Cerebellar nuclear complex (tissue), 1 donor: ENCODE measurements around the gene ERBB4.

ENCODE experiments used
- DNase-seq, 2 experiments: peaks; one replicate each; lab custom pipeline; 2025; lab: John Stamatoyannopoulos, UW

Gene ERBB4

DNA sequence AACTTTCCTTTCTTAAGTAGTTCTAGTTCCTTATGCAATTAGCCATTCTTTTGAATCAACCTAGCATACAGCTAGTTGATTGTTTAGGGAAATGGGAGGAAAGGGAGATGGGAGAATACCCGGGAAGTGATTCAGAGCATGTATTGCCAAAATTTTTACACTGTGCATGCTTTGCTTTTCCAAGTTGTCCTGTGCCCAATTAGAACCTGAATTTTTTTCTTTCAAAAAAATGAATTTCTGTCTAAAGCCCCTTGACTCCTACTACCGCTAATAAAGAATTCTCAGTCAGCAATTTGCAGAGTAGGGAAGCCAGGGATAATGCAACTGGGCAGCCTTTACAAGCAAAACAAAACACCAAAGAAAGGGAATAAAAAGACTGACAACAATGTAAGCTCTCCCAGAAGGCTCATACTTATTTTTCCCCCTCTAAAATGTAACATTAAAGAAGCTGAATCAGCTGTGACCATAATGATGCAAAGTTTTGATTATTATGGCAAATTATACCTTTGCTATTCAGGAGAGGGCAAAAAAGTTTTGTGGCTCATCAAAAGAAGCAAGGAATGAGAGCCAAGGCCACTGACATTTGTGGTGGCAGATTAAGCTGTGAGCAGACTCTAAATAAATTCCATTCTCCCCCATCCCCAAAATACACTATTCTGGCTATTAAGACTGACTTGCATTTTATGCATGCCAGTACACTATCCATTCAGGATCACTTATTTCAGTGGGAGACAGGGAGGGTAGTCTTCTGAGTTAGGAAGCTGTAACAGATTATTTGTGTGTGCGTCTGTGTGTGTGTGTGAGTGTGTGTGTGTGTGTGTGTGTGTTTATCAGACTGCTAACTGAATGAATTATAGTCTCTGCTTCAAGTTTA is 174.3 kb downstream of the ERBB4 start:
- no peak for DNase-seq

DNA sequence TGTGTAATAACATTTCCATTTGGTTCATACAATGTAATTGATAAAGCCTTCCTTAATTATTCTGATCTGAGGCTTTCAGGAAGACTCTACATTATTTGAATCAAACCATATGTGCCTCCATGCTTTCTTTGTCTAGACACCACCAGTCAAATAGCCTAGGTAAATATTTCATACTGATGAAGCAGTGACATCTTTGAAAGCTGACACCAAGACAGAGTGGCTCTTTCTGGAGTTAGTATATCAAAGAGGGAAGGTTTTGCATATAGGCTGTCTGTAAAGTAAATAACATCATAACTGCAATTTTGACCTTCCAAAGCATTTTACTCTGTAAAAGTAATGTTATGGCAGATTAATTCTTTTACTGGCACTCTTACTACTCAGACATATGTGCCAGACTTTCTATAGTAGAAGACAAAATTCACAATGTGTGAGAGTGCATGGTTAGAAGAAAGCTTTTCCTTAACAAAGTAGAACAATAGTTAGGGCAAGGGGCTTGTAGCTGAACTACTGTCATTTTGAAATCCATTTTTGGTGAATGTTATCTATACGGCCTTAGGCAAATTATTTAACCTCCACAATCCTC is 177.3 kb downstream of the ERBB4 start:
- DNase-seq: no peak

DNA sequence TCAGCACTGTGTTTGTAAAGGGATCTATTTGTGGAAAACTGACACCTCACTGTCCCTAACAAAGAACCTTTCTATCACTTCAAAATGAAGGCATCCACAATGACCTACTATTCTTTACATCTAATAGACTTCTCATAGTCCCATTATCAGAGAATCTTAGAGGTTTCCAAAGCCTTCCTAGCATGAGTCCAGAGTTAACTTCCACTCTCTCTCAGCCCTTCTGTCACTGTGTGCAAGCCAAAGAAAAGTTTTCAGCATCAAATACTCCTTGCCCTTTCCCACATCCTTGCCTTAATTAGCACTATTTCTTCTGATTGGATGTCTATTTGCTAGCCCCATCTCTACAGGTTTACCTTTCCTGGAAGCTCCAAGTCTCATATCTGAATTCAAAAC is 178.5 kb downstream of the ERBB4 start:
- no peak for DNase-seq

DNA sequence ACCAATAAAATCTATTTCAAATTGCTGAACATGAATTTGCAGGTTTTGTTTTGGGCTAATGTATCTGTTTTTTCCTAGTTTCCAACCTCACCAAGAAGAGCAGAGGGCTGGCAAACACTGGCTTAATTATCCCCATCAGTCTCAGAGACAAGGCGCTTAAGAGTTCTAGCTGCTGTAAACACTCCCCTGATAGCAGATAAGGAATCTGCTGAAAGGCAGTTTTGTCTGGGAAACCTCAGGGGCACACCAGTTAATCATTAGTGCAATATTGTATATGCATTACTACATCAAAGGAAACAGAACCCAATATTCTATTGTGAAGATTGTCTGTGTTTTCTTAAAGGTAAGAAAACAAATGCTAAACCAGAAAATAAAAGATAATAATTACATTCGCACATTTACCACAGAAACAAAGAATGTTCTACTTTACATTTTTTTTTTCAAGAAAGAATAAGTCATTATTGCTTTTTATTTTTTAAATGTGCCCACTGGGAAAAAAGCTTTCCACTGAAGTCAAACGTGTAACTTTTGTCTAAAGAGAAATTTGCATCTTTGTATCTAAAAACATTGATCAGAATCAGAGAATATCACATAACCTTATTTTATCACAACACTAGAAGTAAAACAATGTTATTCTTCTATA is 179.1 kb downstream of the ERBB4 start:
- DNase-seq: no peak

DNA sequence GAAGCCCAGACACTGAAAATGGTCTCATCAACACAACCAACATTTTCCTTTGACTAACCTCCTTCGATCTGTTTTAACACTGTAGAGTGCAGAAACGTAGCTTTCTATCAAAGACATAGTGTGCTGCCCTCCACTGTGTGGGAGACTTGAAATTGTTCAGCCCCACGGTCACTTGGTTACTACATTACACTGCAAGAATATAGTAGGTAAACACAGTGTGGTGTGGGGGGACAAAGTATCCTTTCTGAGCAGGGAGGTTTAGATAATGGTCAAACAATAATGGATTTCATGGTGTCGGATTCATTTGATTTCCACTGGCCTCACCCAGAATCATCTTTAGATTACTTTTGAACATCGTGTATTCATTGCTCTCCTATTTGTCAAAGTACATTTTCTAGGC is 181.0 kb downstream of the ERBB4 start:
- no peak for DNase-seq

DNA sequence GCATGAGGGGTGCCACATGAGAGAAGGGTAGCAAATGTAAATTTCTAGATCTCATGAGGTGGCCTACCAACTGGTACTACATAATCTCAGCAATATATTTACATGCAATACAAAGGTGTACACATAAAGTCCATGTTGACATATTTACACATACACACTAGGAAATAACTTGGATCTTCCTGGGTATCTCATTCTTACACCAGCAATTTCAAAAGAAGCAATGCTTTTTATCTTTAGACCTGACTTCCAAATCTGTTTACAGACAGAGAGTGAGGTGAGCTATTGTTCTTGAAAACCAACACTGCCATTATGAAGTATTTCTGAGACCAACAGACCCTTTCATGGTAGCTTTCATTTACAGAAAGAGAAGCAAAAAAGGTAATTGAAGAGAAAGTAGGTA is 184.2 kb downstream of the ERBB4 start:
- DNase-seq: no peak

DNA sequence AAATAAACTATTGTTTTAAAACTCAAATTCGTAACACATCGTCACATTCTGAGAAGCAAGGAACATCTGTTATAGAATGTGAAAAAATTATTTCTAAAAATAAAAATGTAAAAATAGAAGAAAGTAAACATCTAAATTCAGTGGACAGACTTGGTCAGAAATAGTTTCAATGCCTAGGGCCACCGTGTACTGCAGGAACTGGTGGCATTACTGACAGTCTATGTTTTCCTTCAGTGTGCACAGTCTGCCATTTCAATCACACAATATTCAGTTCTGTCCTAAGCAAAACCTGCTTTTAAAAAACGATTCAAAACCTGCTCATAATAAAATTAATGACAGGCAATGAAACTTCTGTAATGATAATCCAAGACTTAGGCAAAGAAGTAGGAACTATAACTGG is 190.1 kb downstream of the ERBB4 start:
- no peak for DNase-seq

DNA sequence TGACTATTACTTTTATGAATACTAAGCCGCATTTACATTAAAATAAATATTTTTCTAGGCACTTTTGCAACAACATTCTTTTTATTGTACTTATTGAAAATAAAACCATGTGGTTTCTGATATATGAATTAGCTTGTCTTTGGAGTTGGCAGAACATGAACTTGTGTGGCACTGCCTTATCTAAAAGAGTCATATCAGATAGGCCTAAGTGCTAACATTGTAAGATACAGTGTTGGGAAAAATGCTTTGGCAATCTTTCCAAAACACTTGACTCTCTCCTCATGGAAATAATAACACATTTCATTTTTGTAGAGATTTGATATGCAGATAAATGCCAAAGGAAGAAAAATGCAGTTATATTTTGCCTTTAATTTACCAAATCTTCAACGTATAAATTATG is 191.7 kb downstream of the ERBB4 start:
- DNase-seq: no peak

DNA sequence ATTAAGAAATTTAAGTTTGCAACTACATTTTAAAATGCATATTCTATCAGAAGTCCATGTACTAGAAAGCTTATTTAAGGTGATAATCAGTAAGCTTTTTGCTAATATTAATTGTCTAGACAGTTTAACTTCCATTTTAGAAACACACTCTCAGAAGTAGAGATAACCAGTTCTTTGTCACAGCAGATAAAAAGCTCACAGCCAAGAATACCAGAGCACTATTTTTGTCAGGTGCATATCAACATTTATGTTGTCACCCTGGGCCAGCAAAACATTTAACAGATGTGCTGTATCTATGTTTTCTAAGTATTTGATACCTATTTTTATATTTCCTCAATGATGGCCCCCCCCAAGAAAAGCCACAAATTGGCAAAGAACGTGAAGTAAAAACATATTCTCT is 192.6 kb downstream of the ERBB4 start:
- DNase-seq: no peak

DNA sequence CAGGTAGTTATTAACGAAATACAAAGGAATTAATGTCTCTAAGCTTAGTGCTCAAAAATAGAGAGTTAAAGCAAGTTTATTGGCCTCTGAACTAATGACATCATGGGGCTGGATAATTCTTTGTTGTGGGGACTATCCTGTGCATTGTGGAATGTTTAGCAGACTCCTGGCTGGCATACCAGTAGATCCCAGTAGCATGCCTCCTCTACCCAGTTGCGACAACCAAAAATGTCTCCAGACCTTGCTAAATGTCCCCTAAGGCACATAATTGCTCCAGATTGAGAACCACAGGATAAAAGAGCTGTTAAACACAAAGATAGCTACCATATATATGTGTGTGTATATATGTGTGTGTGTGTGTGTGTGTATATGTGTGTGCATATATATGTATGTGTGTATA is 194.5 kb downstream of the ERBB4 start:
- no peak for DNase-seq

DNA sequence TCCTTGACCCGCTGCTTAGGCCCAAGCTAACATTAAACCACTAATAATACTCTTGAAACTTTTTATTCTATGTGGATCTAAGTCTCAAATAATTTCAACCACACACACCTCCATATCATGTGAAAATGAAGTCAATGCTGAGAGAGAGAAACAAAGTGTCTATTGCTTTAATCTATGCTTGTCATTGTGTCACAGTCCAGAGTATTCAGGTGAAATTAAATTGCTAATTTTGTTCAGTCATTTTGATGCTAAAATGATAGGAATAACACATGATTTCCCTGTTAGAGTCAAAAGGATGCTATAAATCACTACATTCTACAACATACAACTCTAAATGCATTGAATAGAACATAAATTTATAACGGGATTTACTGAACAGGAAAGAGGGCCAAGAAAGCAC is 195.4 kb downstream of the ERBB4 start:
- DNase-seq: no peak

DNA sequence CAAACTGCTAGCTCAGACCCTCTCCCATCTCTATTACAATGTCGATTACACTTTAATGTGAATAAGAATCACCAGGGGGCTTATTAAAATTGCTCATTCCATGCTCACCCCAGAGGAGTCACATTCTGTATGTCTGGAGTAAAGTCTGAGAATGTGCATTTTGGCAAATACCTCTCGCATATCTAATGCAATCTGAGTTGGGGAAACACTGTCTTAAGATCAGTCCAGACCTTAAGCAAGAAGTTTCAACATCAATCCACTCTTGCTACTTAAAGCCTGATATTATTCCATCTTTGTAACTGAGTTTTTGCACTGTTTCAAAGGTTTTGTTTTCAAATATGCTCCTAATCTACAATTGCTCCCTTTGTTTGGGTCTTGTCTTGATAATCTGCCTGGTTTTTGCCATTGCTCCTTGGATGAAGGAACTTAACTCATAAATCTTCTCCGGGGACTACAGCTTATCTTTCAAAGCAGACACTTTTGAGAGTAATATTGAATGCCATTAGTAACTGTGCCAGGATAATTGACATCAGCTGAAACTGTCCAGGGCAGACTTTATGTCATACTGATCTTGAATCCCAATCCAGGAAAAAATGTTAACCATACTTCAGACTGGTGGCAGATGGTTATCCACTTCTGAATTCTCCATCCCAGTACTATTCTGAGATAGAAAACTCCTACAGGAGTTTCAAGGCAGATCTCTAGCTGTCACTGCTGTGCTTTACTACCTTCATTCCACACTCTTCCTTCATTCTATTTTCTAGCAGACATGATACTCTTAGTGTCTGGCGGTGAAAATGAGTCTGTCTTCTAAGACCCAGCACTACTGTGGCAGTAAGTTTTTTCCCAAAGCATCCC is 200.9 kb downstream of the ERBB4 start:
- no peak for DNase-seq

DNA sequence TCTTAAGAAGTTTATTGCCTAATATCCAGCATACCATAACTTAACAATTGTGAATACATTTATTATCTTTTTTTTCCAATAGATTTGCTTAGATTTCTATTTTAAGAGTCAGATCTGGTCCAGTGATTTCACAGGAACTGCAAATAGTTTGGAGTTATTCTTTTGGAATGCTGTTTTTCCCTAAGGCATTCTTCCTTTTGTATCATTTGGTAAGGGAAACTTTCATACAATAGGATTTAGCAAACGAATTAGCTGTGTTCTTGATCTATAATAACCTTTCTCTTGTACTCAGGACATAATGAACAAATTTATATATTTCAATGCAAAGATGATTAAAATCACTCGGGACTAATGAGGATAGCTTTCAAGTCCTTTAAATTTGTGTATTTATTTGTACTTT is 201.6 kb downstream of the ERBB4 start:
- DNase-seq: no peak

DNA sequence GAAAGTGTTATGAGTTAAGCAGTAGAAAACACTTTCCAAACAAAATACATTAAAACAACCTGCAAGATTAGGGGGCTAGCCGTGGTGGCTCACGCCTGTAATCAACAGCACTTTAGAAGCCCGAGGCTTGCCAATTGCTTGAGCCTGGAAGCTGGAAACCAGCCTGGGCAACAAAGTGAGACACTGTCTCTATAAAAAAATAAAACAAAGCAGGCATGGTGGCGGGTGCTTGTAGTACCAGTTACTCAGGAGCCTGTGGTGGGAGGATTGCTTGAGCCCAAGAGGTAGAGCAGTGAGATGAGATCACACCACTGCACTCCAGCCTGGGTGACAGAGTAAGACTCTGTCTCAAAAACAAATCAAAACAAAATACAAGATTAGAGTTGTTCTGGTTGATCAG is 208.3 kb downstream of the ERBB4 start:
- DNase-seq: no peak

DNA sequence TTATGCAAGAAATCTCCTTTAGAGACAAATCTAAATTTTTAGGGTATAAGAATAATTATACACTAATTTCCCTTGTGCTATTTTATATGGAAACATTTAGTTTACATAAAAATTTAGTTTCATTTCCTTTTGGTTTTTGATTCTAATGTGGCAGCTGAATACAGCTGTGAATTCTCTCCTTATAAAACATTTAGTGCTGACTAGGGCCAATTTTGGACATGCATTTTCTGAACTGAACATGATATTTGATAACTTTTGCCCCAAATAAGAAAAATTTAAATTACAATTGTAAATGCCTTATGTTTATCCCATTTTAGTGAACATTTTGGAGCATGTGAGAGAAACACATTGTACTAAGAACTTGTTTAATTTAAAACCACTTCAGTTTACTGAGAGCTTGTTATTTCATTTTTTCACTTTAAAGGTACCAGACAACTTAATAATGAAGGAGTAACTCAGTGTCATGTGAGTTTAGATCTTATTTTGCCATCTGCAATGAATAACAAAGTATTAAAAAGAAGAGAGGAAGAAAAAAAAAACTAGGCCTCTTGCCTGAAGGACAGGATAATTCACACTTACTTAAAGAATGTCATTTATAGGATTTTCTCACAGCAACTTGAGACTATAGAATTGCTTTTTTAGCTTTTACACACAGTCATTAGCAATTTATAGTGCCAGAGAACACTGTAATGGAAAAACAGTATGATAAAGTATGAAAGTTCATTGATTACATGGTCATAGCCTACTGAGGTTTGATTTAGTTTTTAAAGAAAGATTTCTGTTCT is 209.7 kb downstream of the ERBB4 start:
- no peak for DNase-seq

DNA sequence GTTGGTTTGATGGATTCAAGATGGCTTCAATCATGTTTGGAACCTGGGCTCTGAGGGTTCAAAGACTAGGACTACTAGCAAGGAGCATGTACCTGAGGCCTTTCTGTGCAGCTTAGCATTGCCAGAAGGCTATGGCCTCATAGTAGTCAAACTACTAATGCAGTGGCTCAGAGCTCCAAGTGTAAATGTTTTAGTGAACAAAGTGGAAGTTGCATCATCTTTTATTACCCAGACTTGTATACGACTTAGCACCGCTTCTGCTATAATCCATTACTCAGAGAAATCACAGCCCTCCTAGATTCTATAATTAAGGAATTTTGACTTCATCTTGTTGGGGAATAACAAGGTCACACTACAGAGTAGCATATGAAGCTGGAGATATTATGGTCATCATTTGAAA is 210.5 kb downstream of the ERBB4 start:
- no peak for DNase-seq

DNA sequence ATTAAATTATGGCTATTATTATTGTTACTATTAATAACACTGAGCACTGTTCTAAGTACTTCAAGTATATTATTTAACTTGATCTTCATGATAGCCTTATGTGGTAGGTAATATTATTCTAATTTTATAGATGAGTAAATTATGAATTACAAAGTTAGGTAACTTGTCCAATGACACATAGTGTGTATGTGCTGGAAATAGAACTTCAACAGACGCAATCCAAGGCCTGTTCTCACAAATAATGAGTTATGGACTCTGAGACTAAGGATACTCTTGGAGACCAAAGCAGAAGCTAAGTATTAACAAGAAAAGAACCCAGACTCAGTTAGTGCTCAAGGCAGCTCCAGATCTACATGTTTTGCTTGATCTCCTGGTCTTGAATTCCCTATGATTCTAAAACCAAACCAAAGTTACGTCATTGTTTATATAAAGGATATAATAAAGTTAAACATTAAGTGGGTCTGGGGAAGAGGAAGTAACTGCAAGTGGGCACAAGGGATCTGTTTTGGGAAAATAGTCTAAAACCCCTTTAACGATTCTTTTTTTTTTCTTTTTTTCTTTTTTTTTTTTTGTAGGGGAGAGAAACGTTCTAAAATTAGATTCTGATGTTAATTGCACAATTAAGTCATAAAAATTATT is 211.3 kb downstream of the ERBB4 start:
- DNase-seq: no peak

DNA sequence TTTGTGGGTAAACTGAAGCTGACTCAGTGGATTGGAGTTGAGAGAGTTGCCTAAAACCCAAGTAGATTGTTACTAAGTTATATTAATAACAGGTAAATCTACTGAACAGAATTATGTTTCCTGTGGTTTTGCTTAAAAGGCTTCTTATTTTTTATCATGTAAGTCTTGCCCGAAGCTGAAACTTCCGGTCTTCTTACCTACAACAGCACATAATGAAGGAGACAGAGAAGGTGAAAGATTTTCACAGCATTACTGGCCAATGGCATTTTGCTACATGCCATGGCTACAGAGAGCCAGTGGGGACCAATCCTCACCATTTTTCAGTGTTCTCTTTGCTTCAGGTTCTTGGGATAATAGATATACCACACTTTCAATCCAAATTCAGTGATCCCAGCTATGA is 220.0 kb downstream of the ERBB4 start:
- no peak for DNase-seq

DNA sequence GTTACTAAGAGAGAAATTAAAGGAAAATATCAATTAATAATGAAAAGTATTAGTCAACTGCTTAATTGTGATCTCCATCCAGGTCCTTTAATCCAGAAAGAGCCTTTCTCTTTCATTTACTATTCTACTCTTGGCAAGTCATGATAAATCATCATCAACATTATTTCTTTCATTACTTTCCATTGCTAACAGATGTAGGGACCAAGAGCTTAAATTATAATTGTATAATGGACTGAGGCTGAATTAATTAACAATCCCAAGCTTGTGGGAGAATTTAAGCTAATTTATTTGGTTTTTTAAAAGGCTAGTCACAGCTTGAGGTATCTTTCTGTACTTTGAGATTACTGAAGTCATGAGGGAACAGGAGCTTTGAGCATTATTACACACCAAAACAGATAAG is 223.9 kb downstream of the ERBB4 start:
- DNase-seq: no peak

DNA sequence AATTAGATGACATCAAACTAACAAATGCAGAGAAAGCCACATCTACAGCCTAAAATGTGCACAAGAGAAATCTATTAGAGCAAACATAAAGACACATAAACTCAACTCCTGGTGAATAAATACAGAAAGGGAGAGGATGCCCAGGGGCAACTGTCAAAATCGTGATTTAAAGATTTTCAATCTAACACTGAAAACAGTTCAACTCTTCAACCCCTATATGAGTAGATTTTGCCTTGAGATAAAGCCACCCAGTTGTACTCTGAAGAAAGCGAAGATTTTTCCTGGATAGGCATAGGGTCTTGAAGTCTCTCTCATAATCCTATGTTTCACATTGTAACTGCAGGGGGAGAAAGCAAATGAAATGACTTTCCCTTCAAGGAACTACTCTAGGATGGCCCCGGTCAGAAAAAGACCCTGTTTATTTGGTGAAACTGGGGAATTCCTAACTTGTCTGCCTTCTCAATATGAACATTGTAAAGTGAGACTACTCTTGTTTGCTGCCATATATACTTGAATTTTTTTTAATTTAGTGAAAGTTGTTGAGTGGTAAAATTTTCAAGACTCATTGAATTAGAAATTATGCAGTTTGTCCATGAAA is 226.7 kb downstream of the ERBB4 start:
- DNase-seq: no peak

DNA sequence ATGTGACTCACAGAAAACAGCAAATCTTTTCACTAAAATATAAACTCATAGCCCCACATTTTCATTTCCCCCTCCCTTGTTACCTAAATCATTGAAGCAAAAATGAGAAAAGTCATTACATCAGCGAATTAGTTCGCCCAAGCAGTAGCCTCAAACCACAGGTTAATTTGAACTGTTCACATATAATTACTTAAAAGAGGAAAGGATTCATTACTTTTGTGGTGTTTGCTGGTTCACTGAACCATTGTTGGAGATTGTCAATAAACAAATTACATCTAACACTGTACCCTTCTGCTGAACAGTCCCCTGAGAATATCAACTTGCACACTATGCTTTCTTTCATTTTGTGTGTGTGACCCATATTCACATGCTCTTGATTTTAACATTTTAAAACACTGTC is 238.7 kb downstream of the ERBB4 start:
- no peak for DNase-seq
